Caco-2 (cell line): ENCODE data around the gene UNC50. TPM values are rescaled to one million over a fixed set of nuclear protein-coding genes. Genes with fewer than 3 reads are reported as not detected.
A peak's percentile ranks its signal among the peaks of the same experiment; 100 is the strongest.

ENCODE experiments used
- BruUV-seq: library from RNA; stranded (reverse); fragments of 400-500 nt; replicated peaks from 2 replicates; lab custom pipeline; 2021; lab: Mats Ljungman, UMichigan
- CTCF ChIA-PET: fragments of 300-600 bp; sonication (Branson Sonifier 250); formaldehyde crosslinking; loops from one replicate; lab custom pipeline; 2022; ENCODE audit warnings: antibody characterized with exemption; lab: Charles Lee
- POLR2A ChIA-PET: fragments of 300-600 bp; sonication (Branson Sonifier 250); formaldehyde crosslinking; loops from one replicate; lab custom pipeline; 2022; ENCODE audit warnings: antibody characterized with exemption; lab: Charles Lee
- DNase-seq, 2 experiments: peaks; one replicate each; pipeline versions ENCODE4 v3.0.0 to v3.0.0-alpha.2; 2020 to 2022
- H3K27me3 ChIP-seq: replicated peaks from 2 replicates; pipeline ENCODE4 v1.6.0; 2011; ENCODE audit warnings: low read length; ENCODE audit not compliant: control insufficient read depth, insufficient read depth
- H3K36me3 ChIP-seq: 2 replicates; pipeline ENCODE4 v1.5.1; 2011; ENCODE audit warnings: low read length; ENCODE audit not compliant: control insufficient read depth, insufficient read depth
- H3K4me1 ChIP-seq: fragments of 250-450 bp; sonication (Bioruptor Pico); 2 replicates; pipeline ENCODE4 v1.5.1; 2020; ENCODE audit warnings: mild to moderate bottlenecking
- H3K4me3 ChIP-seq: 2 replicates; pipeline ENCODE4 v1.5.1; 2011; ENCODE audit warnings: low read depth, mild to moderate bottlenecking, control low read depth, low read length
- H3K9me3 ChIP-seq: fragments of 250-450 bp; sonication (Bioruptor Pico); 2 replicates; pipeline ENCODE4 v1.5.1; 2020; ENCODE audit warnings: mild to moderate bottlenecking, moderate library complexity
- H3K27ac Mint-ChIP-seq: one replicate; pipeline ENCODE4 v1.8.0; 2022; ENCODE audit warnings: mixed read lengths; ENCODE audit not compliant: unreplicated experiment
- H3K27me3 Mint-ChIP-seq: one replicate; pipeline ENCODE4 v1.8.0; 2022; ENCODE audit warnings: mixed read lengths; ENCODE audit not compliant: insufficient read depth, unreplicated experiment
- H3K36me3 Mint-ChIP-seq: one replicate; pipeline ENCODE4 v1.8.0; 2022; ENCODE audit warnings: mild to moderate bottlenecking, mixed read lengths; ENCODE audit not compliant: insufficient read depth, unreplicated experiment
- H3K4me1 Mint-ChIP-seq: one replicate; pipeline ENCODE4 v1.8.0; 2022; ENCODE audit warnings: low read depth, mixed read lengths; ENCODE audit not compliant: unreplicated experiment
- H3K4me3 Mint-ChIP-seq: one replicate; pipeline ENCODE4 v1.8.0; 2022; ENCODE audit warnings: mild to moderate bottlenecking, moderate library complexity, mixed read lengths; ENCODE audit not compliant: unreplicated experiment
- H3K9me3 Mint-ChIP-seq: one replicate; pipeline ENCODE4 v1.8.0; 2022; ENCODE audit warnings: mixed read lengths; ENCODE audit not compliant: unreplicated experiment
- CTCF ChIP-seq, 2 experiments: fragments of 200-600 bp in 1 of 2; IDR thresholded peaks; 1 replicate in 1 of 2; 2 replicates in 1 of 2; pipeline versions ENCODE4 v1.5.1 to v1.8.0; 2011 to 2022; ENCODE audit warnings: antibody characterized with exemption in 1 of 2, control low read depth in 1 of 2, inconsistent platforms in 1 of 2, low read depth in 1 of 2, low read length in 1 of 2, mild to moderate bottlenecking in 1 of 2, moderate library complexity in 1 of 2; ENCODE audit not compliant: insufficient read depth in 1 of 2, severe bottlenecking in 1 of 2, unreplicated experiment in 1 of 2
- intact Hi-C: fragments of 100-400 bp; cut with micrococcal nuclease; formaldehyde crosslinking; loops from one replicate; pipeline ENCODE4 v1.10.0; 2022; ENCODE audit not compliant: unreplicated experiment
- total RNA-seq: library from RNA; stranded (reverse); gene quantifications from 2 replicates; pipeline ENCODE4 v1.2.3, GENCODE V29; 2022

The UNC50 gene
- total RNA-seq, 1 experiment from 2014 or later, result 40.0 TPM

- ChIA-PET POLR2A (no interaction called here), CTCF (no interaction called here)
- H3K36me3 Mint-ChIP-seq, result peaks cover 25% of the 10 kb centered on the region
- DNase-seq, result no peak
- no peaks in the 10 kb centered on the region for H3K9me3 Mint-ChIP-seq
- H3K27me3 Mint-ChIP-seq, result no peaks in the 10 kb centered on the region
- intact Hi-C loops, result loop anchor here (5.0 kb wide), 1 partner anchor 435 kb away; no protein-coding TSS in a partner anchor
- no peak for TF ChIP-seq CTCF (IDR thresholded peaks at IDR 0.05; ENCODE audit: insufficient read depth in 1 of 2, low read depth in 1 of 2, low read length in 1 of 2, severe bottlenecking in 1 of 2, unreplicated experiment in 1 of 2)
- Histone ChIP-seq H3K27me3 (no peaks in the 10 kb centered on the region), H3K9me3 (no peaks in the 10 kb centered on the region), H3K4me3 (no peak overlapping the region), H3K36me3 (peaks cover 6% of the 10 kb centered on the region), H3K4me1 (no peaks in the 10 kb centered on the region)
- no peak overlapping the region for H3K27ac Mint-ChIP-seq
- no peaks in the 10 kb centered on the region for H3K4me1 Mint-ChIP-seq
- no peak overlapping the region for H3K4me3 Mint-ChIP-seq
- BruUV-seq, result no TSS peak
These were observed 24.0 kb downstream of the UNC50 start for GRCh38 chr2:98632351-98632750.

- intact Hi-C loops, result loop anchor here (5.0 kb wide), 1 partner anchor 433 kb away; no protein-coding TSS in a partner anchor
- Histone ChIP-seq H3K4me3 (no peak overlapping the region), H3K36me3 (peaks cover 6% of the 10 kb centered on the region), H3K27me3 (no peaks in the 10 kb centered on the region), H3K9me3 (no peaks in the 10 kb centered on the region), H3K4me1 (no peaks in the 10 kb centered on the region)
- H3K27ac Mint-ChIP-seq, result no peak overlapping the region
- H3K4me1 Mint-ChIP-seq, result no peaks in the 10 kb centered on the region
- CTCF ChIA-PET, result interaction anchor here (0.7 to 1.0 kb wide), 3 partner anchors 13 to 432 kb away, joined by 3 to 4 read pairs (median 3); no protein-coding TSS in a partner anchor
- H3K9me3 Mint-ChIP-seq, result no peaks in the 10 kb centered on the region
- no peak overlapping the region for H3K4me3 Mint-ChIP-seq
- peak; percentile 32 to 39 for TF ChIP-seq CTCF (IDR thresholded peaks at IDR 0.05; ENCODE audit: insufficient read depth in 1 of 2, low read depth in 1 of 2, low read length in 1 of 2, severe bottlenecking in 1 of 2, unreplicated experiment in 1 of 2)
- H3K36me3 Mint-ChIP-seq, result peaks cover 25% of the 10 kb centered on the region
- DNase-seq, result peak in 1 of 2 experiments; percentile 28
- POLR2A ChIA-PET, result no interaction called here
- BruUV-seq, result no TSS peak
- H3K27me3 Mint-ChIP-seq, result no peaks in the 10 kb centered on the region
These were observed 26.2 kb downstream of the UNC50 start for GRCh38 chr2:98634406-98635092.

- H3K36me3 ChIP-seq, result peaks cover 6% of the 10 kb centered on the region
- BruUV-seq, result no TSS peak
- ChIA-PET CTCF (no interaction called here), POLR2A (no interaction called here)
- no peaks in the 10 kb centered on the region for H3K9me3 ChIP-seq
- TF ChIP-seq CTCF (IDR thresholded peaks at IDR 0.05; ENCODE audit: insufficient read depth in 1 of 2, low read depth in 1 of 2, low read length in 1 of 2, severe bottlenecking in 1 of 2, unreplicated experiment in 1 of 2), result no peak
- H3K27me3 Mint-ChIP-seq, result no peaks in the 10 kb centered on the region
- no peaks in the 10 kb centered on the region for H3K4me1 Mint-ChIP-seq
- no peak overlapping the region for H3K4me3 Mint-ChIP-seq
- no peaks in the 10 kb centered on the region for H3K4me1 ChIP-seq
- no peak for DNase-seq
- peaks cover 40% of the 10 kb centered on the region for H3K36me3 Mint-ChIP-seq
- H3K4me3 ChIP-seq, result no peak overlapping the region
- H3K9me3 Mint-ChIP-seq, result no peaks in the 10 kb centered on the region
- no peaks in the 10 kb centered on the region for H3K27me3 ChIP-seq
- no peak overlapping the region for H3K27ac Mint-ChIP-seq
- intact Hi-C loops, result no loop called here
These were observed 29.2 kb downstream of the UNC50 start for GRCh38 chr2:98637401-98638147.
